ENCODE data around the gene PROK1. TPM values are rescaled to one million over a fixed set of nuclear protein-coding genes. Genes with fewer than 3 reads are reported as not detected.

The PROK1 gene
- total and polyA plus RNA-seq, 2 of the 13 experiments (the other 11 are each of a cell fraction or from before 2014, with no cell fraction given) = 0.07 TPM; not detected in 1

DNA sequence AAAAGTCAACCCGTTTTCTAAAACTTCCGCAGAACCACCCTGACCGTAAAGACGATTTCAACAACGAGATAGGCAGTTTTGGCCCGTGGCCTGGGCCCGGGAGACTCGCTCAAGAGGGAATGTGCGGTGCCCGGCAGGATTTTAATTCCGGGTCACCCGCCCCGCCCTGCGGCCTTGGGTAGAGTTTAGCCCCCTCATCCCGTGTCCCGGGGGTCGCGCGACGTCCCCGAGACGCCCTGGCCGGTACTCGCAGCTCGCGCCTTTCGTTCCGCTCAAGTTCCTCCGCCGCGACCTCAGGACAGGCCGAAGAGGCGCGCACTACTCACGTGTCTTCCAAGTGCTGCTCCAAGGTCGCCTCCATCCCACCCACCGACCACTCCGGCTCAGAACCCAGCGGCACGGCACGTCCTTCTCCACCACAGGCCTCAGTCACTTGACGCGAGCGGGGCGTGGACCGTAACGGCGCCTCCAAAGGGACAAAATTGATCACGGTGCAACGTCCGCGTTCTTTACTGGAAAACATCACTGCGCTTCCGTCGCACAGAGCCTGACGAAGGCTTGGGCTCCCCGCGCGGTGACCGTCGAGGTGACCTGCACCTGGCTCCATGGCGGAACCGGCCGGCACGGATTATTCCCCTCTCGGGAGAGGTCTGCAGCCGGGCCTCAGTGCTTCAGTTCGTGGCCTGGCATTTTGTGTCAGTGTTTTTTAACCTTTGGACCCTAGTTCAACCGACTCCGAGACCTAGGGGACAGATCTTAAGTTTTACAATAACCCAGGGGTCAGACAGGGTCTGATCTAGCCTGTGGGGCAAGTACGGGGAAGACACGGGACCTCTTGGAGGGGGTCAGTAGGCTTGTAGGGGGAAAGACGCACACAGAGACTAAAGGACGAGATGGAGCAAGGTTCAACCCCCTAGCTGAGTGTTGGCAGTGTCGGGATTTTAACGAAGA is 43.4 kb upstream of the PROK1 start, which contains the start of gene LAMTOR5 (continued):
- TF ChIP-seq, protein P1, sequence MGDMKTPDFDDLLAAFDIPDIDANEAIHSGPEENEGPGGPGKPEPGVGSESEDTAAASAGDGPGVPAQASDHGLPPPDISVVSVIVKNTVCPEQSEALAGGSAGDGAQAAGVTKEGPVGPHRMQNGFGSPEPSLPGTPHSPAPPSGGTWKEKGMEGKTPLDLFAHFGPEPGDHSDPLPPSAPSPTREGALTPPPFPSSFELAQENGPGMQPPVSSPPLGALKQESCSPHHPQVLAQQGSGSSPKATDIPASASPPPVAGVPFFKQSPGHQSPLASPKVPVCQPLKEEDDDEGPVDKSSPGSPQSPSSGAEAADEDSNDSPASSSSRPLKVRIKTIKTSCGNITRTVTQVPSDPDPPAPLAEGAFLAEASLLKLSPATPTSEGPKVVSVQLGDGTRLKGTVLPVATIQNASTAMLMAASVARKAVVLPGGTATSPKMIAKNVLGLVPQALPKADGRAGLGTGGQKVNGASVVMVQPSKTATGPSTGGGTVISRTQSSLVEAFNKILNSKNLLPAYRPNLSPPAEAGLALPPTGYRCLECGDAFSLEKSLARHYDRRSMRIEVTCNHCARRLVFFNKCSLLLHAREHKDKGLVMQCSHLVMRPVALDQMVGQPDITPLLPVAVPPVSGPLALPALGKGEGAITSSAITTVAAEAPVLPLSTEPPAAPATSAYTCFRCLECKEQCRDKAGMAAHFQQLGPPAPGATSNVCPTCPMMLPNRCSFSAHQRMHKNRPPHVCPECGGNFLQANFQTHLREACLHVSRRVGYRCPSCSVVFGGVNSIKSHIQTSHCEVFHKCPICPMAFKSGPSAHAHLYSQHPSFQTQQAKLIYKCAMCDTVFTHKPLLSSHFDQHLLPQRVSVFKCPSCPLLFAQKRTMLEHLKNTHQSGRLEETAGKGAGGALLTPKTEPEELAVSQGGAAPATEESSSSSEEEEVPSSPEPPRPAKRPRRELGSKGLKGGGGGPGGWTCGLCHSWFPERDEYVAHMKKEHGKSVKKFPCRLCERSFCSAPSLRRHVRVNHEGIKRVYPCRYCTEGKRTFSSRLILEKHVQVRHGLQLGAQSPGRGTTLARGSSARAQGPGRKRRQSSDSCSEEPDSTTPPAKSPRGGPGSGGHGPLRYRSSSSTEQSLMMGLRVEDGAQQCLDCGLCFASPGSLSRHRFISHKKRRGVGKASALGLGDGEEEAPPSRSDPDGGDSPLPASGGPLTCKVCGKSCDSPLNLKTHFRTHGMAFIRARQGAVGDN (CRISPR knock-in tag; IDR thresholded peaks at IDR 0.05) = peak; percentile 99
- no peak for TF ChIP-seq PHB2 (IDR thresholded peaks at IDR 0.05; ENCODE audit: partially characterized antibody)
- TF ChIP-seq ZNF275 (CRISPR knock-in tag; IDR thresholded peaks at IDR 0.05; ENCODE audit: borderline replicate concordance) = no peak; the same call in 1 of the 2 replicates
- no peak for TF ChIP-seq ZNF644 (CRISPR knock-in tag; IDR thresholded peaks at IDR 0.05; ENCODE audit: low read depth)
- peak; percentile 97 for TF ChIP-seq NRL (CRISPR knock-in tag; IDR thresholded peaks at IDR 0.05; ENCODE audit: borderline replicate concordance)
- TF ChIP-seq ZNF510 (CRISPR knock-in tag; IDR thresholded peaks at IDR 0.05; ENCODE audit: low read depth) = peak; percentile 98; the same call in 1 of the 2 replicates
- peak; percentile 97 for TF ChIP-seq KDM2A (CRISPR knock-in tag; IDR thresholded peaks at IDR 0.05; ENCODE audit: borderline replicate concordance, low read depth)
- TF ChIP-seq NFE2 (CRISPR knock-in tag; IDR thresholded peaks at IDR 0.05) = no peak
- peak; percentile 85 for TF ChIP-seq ZNF335 (CRISPR knock-in tag; IDR thresholded peaks at IDR 0.05)
- TF ChIP-seq KDM1A (CRISPR knock-in tag; IDR thresholded peaks at IDR 0.05) = no peak
- TF ChIP-seq ZNF431 (CRISPR knock-in tag; IDR thresholded peaks at IDR 0.05; ENCODE audit: borderline replicate concordance, low read depth) = 0 out of 2 replicates have a peak, but pooled peaks have one; percentile 31
- TF ChIP-seq JARID2 (CRISPR knock-in tag; IDR thresholded peaks at IDR 0.05; ENCODE audit: insufficient replicate concordance) = no peak
- peak; percentile 96 for TF ChIP-seq TAF1 (CRISPR knock-in tag; IDR thresholded peaks at IDR 0.05)
- no peak for TF ChIP-seq EZH2 (conservative IDR thresholded peaks at IDR 0.05; ENCODE audit: low read depth, low read length)
- TF ChIP-seq CBX5 (CRISPR knock-in tag; IDR thresholded peaks at IDR 0.05; ENCODE audit: borderline replicate concordance) = peak; percentile 81; the same call in 1 of the 2 replicates
- TF ChIP-seq BCL6 (CRISPR knock-in tag; IDR thresholded peaks at IDR 0.05) = peak; percentile 84
- TF ChIP-seq ZNF276 (CRISPR knock-in tag; IDR thresholded peaks at IDR 0.05; ENCODE audit: low read depth) = peak; percentile 87; the same call in 1 of the 2 replicates
- TF ChIP-seq IRX3 (CRISPR knock-in tag; IDR thresholded peaks at IDR 0.05; ENCODE audit: borderline replicate concordance, low read depth) = no peak; the same call in 1 of the 2 replicates
- no peak for TF ChIP-seq SP140L (CRISPR knock-in tag; IDR thresholded peaks at IDR 0.05; ENCODE audit: borderline replicate concordance)
- TF ChIP-seq NCOR1 (IDR thresholded peaks at IDR 0.05; ENCODE audit: borderline replicate concordance, low read length) = peak; percentile 84; the same call in 1 of the 2 replicates
- no peak for TF ChIP-seq RBM39 (IDR thresholded peaks at IDR 0.05; ENCODE audit: low read depth, low read length, poor library complexity, severe bottlenecking)
- TF ChIP-seq DNMT3B (CRISPR knock-in tag; conservative IDR thresholded peaks at IDR 0.05) = no peak
- TF ChIP-seq CEBPG (CRISPR knock-in tag; IDR thresholded peaks at IDR 0.05) = 0 out of 2 replicates have a peak, but pooled peaks have one; percentile 41
